GM23338 (cell line): Measurements from ENCODE around the gene RAB5B. TPM values are rescaled to one million over a fixed set of nuclear protein-coding genes. Genes with fewer than 3 reads are reported as not detected.

ENCODE experiments used
- CREB1 ChIP-seq: fragments of 250-450 bp; sonication (Bioruptor Pico); IDR thresholded peaks from 2 replicates; pipeline ENCODE4 v1.5.0; 2020; ENCODE audit warnings: low read depth, mild to moderate bottlenecking, moderate library complexity
- EZH2phosphoT487 ChIP-seq: fragments of 200-600 bp; sonication (generic); IDR thresholded peaks from one replicate; pipeline ENCODE4 v1.8.1; 2018; ENCODE audit warnings: antibody characterized with exemption; ENCODE audit not compliant: unreplicated experiment
- NANOG ChIP-seq: IDR thresholded peaks from 2 replicates; pipeline ENCODE4 v1.6.1; 2016; ENCODE audit warnings: antibody characterized with exemption, borderline replicate concordance
- ZNF114 ChIP-seq: fragments of 250-450 bp; sonication (Bioruptor Pico); IDR thresholded peaks from 2 replicates; pipeline ENCODE4 v1.5.0; 2020; ENCODE audit warnings: mild to moderate bottlenecking, moderate library complexity
- polyA plus RNA-seq: library from polyadenylated mRNA; unstranded; fragments of >200 nt; fragmentation: Nextera tagmentation; extraction: Ambion mirVana; gene quantifications from 2 replicates; pipeline ENCODE4 v1.2.1, GENCODE V29; 2016
- total RNA-seq: library from RNA; depleted of rRNA; stranded (reverse); fragments of >200 nt; shearing (Covaris generic); gene quantifications from 2 replicates; pipeline ENCODE4 v1.2.3, GENCODE V29; 2014
- TF ChIP-seq, protein P1 (sequence below): fragments of 250-450 bp; sonication (Bioruptor Pico); IDR thresholded peaks from 2 replicates; pipeline ENCODE4 v1.5.0; 2020; ENCODE audit warnings: mild to moderate bottlenecking, moderate library complexity
- TF ChIP-seq, protein P2 (sequence below), 2 experiments: fragments of 200-600 bp in 1 of 2; sonication (generic) in 1 of 2; conservative IDR thresholded peaks; 2 replicates each; pipeline versions ENCODE4 v1.5.1 to v1.6.1; 2016 to 2017; ENCODE audit warnings: antibody characterized with exemption in 2 of 2, low read depth in 2 of 2, mild to moderate bottlenecking in 2 of 2, moderate library complexity in 1 of 2

RAB5B gene
- total and polyA plus RNA-seq, 2 experiments from 2014 or later, result 19.7 to 46.5 TPM

DNA sequence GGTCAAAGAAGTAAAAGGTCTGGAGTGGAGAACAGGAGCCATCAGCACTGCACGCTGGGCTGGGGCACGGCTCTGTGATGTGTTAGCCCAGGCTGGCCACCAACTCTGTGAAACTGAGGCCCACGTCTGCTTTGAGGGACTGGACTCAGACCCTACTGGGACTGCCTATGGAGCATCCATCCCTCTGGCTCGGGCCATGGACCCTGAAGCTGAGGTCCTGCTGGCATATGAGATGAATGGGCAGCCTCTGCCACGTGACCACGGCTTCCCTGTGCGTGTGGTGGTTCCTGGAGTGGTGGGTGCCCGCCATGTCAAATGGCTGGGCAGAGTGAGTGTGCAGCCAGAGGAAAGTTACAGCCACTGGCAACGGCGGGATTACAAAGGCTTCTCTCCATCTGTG is 30.3 kb downstream of the RAB5B start (continued):
- TF ChIP-seq, protein P1, sequence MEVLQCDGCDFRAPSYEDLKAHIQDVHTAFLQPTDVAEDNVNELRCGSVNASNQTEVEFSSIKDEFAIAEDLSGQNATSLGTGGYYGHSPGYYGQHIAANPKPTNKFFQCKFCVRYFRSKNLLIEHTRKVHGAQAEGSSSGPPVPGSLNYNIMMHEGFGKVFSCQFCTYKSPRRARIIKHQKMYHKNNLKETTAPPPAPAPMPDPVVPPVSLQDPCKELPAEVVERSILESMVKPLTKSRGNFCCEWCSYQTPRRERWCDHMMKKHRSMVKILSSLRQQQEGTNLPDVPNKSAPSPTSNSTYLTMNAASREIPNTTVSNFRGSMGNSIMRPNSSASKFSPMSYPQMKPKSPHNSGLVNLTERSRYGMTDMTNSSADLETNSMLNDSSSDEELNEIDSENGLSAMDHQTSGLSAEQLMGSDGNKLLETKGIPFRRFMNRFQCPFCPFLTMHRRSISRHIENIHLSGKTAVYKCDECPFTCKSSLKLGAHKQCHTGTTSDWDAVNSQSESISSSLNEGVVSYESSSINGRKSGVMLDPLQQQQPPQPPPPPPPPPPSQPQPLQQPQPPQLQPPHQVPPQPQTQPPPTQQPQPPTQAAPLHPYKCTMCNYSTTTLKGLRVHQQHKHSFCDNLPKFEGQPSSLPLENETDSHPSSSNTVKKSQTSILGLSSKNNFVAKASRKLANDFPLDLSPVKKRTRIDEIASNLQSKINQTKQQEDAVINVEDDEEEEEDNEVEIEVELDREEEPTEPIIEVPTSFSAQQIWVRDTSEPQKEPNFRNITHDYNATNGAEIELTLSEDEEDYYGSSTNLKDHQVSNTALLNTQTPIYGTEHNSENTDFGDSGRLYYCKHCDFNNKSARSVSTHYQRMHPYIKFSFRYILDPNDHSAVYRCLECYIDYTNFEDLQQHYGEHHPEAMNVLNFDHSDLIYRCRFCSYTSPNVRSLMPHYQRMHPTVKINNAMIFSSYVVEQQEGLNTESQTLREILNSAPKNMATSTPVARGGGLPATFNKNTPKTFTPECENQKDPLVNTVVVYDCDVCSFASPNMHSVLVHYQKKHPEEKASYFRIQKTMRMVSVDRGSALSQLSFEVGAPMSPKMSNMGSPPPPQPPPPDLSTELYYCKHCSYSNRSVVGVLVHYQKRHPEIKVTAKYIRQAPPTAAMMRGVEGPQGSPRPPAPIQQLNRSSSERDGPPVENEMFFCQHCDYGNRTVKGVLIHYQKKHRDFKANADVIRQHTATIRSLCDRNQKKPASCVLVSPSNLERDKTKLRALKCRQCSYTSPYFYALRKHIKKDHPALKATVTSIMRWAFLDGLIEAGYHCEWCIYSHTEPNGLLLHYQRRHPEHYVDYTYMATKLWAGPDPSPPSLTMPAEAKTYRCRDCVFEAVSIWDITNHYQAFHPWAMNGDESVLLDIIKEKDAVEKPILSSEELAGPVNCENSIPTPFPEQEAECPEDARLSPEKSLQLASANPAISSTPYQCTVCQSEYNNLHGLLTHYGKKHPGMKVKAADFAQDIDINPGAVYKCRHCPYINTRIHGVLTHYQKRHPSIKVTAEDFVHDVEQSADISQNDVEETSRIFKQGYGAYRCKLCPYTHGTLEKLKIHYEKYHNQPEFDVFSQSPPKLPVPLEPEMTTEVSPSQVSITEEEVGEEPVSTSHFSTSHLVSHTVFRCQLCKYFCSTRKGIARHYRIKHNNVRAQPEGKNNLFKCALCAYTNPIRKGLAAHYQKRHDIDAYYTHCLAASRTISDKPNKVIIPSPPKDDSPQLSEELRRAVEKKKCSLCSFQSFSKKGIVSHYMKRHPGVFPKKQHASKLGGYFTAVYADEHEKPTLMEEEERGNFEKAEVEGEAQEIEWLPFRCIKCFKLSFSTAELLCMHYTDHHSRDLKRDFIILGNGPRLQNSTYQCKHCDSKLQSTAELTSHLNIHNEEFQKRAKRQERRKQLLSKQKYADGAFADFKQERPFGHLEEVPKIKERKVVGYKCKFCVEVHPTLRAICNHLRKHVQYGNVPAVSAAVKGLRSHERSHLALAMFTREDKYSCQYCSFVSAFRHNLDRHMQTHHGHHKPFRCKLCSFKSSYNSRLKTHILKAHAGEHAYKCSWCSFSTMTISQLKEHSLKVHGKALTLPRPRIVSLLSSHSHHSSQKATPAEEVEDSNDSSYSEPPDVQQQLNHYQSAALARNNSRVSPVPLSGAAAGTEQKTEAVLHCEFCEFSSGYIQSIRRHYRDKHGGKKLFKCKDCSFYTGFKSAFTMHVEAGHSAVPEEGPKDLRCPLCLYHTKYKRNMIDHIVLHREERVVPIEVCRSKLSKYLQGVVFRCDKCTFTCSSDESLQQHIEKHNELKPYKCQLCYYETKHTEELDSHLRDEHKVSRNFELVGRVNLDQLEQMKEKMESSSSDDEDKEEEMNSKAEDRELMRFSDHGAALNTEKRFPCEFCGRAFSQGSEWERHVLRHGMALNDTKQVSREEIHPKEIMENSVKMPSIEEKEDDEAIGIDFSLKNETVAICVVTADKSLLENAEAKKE (CRISPR knock-in tag), result no peak
- TF ChIP-seq EZH2phosphoT487 (no peak), ZNF114 (CRISPR knock-in tag) (no peak), NANOG (no peak), CREB1 (CRISPR knock-in tag) (no peak)
- TF ChIP-seq, protein P2, sequence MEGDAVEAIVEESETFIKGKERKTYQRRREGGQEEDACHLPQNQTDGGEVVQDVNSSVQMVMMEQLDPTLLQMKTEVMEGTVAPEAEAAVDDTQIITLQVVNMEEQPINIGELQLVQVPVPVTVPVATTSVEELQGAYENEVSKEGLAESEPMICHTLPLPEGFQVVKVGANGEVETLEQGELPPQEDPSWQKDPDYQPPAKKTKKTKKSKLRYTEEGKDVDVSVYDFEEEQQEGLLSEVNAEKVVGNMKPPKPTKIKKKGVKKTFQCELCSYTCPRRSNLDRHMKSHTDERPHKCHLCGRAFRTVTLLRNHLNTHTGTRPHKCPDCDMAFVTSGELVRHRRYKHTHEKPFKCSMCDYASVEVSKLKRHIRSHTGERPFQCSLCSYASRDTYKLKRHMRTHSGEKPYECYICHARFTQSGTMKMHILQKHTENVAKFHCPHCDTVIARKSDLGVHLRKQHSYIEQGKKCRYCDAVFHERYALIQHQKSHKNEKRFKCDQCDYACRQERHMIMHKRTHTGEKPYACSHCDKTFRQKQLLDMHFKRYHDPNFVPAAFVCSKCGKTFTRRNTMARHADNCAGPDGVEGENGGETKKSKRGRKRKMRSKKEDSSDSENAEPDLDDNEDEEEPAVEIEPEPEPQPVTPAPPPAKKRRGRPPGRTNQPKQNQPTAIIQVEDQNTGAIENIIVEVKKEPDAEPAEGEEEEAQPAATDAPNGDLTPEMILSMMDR (conservative IDR thresholded peaks at IDR 0.05; ENCODE audit: low read depth in 2 of 2), result no peak
